HG03097 (cell line): ENCODE measurements around the gene LEMD2.

Source experiments
- ATAC-seq: cut with Tn5 transposase; IDR thresholded peaks from one replicate; pipeline ENCODE4 v1.9.1; 2021; ENCODE audit not compliant: unreplicated experiment, low FRiP score

LEMD2 gene

GRCh38 chr6:33777398-33778388 lies 11.2 kb downstream of the LEMD2 start:
- no peak for ATAC-seq

GRCh38 chr6:33776764-33777163 lies 12.2 kb downstream of the LEMD2 start:
- no peak for ATAC-seq

- no peak for ATAC-seq
Measured at GRCh38 chr6:33776186-33776585, 12.7 kb downstream of the LEMD2 start.

- no peak for ATAC-seq
Measured at GRCh38 chr6:33774774-33775173, 14.2 kb downstream of the LEMD2 start.

DNA sequence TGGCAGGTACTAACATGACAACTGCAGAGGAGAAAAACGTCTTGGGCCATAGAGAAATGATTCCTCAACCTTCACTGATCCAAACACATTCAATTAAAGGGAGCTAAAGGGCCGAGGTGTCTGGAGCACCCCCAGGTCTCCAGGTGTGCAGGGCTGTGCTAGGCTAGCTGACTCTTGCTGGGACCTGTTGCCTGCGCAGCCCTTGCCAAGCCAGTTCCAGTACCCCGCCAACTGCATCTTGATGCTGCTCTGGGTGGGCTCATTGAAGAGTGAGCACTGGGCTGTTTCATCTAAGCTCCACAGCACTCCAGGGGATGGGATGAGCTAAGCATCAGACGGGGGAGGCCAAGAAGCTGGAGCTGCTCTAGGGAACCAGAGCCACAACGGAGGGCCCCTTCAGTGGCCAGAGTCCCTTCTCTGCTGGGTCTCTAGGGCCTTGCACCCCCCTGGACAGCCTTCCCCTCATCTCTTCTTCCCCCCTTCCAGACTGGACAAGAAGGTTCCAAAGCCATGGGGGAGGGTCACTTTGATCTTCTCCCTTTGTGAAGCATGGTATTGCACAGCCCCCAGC lies 15.9 kb downstream of the LEMD2 start:
- no peak for ATAC-seq

DNA sequence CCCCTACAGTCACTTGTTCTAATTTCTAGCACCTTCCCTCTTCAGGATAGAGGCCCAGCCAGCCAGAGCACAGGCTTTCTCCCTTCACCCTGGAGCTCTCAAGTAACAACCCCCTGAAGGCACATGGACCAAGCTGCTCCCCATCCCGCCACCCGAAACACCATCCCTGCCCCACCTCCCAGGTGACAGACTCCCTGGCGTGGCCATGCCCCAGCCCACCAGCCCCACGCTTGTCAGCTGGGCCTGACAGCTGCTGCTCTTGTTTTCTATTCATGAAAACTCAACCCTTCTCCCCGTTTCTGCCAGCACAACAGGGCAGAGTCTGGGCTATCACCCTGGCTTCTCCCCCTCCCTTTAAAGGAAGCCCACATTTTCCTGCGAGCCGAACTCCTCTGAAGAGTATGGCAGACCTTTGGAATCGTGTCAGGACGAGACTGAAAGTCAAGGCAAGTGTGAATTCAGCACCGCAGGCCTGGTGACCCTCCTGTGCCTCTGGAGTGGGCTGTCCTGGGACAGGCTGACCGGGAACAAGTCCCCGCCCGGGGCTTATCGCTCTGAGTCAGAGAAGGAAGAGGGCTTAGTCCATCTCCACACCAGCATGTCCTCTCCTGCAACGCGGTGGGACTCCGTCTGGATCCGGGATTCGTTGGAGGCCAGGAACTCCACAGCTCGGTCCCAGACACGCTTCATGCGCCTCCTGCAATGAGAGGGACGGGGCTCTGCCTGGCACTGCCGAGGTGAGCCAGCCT lies 16.7 kb downstream of the LEMD2 start:
- ATAC-seq = no peak

- ATAC-seq = no peak
Measured at GRCh38 chr6:33771146-33772081, 17.5 kb downstream of the LEMD2 start.

DNA sequence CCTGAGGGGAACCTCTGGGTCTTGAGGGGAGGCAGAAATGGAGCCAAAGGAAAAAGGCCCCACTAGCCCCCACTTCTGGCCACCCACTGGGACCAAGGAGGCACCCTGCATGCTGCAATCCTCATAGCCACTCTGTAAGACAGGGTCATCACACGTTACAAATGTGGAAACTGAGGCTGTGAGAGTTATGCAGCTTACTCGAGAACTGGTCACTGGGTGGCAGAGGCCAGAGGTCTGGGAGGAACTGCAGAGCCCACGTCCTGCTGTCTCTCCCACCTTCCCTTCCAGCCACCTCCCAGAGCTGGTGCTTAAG lies 18.1 kb downstream of the LEMD2 start:
- ATAC-seq = no peak

GRCh38 chr6:33770124-33770832 lies 18.7 kb downstream of the LEMD2 start:
- ATAC-seq = no peak

- ATAC-seq = no peak
Measured at GRCh38 chr6:33769248-33769821, 19.6 kb downstream of the LEMD2 start.

DNA sequence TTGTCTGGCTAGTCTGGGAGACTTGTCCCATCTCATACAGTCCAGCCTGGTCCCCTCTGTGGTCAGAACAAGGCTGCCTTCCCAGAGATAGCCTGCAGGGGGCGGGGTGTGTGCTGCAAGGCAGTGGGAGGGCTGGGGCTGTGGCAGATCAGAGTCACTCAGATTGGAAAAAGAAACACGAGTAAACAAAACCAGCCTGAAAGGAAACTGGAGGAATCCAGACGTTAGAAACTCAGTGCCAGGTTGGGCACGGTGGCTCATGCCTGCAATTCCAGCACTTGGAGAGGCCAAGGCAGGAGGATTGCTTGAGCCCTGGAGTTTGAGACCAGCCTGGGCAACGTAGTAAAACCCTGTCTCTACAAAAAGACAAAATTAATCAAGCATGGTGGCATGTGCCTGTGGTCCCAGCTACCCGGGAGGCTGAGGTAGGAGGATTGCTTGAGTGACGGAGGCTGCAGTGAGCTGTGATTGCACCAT lies 20.2 kb downstream of the LEMD2 start:
- ATAC-seq = no peak

DNA sequence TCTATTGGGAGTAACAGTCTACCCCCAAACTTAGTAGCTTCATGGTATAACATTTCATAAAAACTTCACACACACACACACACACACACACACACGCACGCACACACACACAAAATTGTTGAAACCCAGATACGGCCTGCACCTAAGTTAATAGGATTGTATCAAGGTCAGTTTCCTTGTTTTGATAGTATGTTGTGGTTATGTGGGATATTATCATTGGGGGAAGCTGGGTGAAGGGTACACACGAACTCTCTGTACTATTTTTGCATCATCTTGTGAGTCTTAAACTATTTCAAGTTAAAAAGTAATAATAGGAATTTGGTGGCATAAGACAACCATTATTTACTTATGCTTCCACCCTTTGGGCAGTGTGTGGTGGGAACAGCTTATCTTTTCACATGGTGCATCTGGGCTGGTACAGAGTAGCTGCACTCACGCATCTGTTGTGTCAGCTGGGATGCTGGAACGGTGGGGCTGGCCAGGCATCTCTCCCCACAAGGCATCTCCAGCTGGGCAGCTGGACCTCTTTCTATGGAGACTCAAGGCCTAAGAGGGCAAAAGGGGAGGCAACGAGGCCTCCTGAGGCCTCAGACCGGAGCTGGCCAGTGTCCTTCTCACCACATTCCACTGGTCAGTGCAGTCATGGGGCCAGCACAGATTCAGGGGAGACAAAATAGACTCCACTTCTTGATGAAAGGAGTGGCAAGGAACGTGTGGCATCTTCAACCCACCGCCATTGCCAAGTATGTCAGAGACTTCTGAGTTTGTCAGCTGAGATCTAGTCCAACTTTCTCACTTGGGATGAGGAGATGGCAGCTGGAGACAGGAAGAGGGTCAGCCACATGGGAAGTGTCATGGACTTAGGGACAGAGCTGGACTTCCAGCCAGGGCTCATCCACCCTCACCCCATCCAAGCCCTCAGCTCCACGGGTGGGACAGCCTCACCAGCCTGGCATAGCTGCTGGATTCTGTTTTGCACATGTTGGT lies 21.7 kb downstream of the LEMD2 start:
- no peak for ATAC-seq

DNA sequence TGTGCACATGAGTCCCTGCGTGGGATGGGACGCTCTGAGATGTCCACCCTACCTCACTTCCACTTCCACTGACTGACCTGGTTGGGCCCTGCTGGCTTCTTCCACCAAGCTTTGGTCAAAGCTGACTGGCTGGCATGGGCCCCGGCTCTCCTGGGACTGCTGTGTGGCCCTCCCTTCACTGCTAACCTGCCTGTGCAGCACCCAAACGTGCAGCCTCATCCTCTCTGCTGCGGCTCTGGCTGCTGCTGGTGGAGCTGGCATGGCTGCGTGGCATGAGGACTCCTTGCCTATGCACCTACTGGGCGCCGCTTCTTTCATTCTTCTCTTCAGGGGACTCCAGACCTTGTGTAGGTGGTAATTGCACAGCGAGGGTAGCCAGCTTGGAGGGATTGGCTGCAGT lies 23.6 kb downstream of the LEMD2 start:
- ATAC-seq = no peak

GRCh38 chr6:33764036-33764435 lies 24.9 kb downstream of the LEMD2 start:
- ATAC-seq = no peak

- no peak for ATAC-seq
Measured at GRCh38 chr6:33763483-33763882, 25.4 kb downstream of the LEMD2 start.

DNA sequence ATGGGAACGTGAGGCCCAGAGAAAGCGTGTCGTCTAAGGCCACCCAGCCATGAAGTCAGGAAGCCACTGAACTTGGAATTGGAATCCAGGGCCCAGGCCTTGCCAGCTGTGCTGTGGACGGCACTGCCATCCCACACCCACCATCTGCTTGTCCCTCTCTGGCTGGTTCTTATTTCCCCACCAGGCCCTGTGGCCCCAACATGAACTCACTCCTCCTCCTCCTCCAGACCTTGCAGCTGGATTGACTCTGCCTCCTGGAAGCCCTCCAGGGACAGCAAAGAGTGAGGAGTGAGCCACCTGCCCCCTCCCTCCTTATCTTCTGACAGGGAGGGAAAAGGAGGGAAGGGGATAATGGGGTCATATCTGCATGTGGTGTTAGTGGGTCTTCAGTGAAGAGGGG lies 26.2 kb downstream of the LEMD2 start:
- no peak for ATAC-seq

GRCh38 chr6:33761922-33762629 lies 26.9 kb downstream of the LEMD2 start:
- no peak for ATAC-seq

- ATAC-seq = no peak
Measured at GRCh38 chr6:33761581-33761921, 27.4 kb downstream of the LEMD2 start.
